ENCODE data around the gene SPOP. TPM values are rescaled to one million over a fixed set of nuclear protein-coding genes. Genes with fewer than 3 reads are reported as not detected.

Gene SPOP
- total and polyA plus RNA-seq, 9 of the 15 experiments (the other 6 are each of a cell fraction or from before 2014, with no cell fraction given) = 34.2 to 65.9 (median 39.7) TPM

GRCh38 chr17:49574323-49574781 lies 103.5 kb downstream of the SPOP start:
- Histone ChIP-seq H3K27me3 (ENCODE audit: control insufficient read depth in 2 of 2, insufficient read depth in 2 of 2, low read length in 2 of 2) (peaks cover 12 to 31% of the 10 kb centered on the region in 2 experiments; a peak in 4 of 5 replicates), H3K4me3 (no peak overlapping the region), H4K20me1 (replicated peaks; ENCODE audit: control insufficient read depth, insufficient read depth, low read length) (peaks cover 16% of the 10 kb centered on the region; the same call in 1 of the 2 replicates), H3K4me1 (replicated peaks in 1 of 2; ENCODE audit: control insufficient read depth in 2 of 2, insufficient read depth in 2 of 2, low read length in 2 of 2) (peaks cover 8 to 59% of the 10 kb centered on the region in 2 experiments; a peak in 4 of 5 replicates), H3K9ac (ENCODE audit: insufficient read depth in 1 of 2, low read depth in 2 of 2, low read length in 2 of 2) (peak overlapping the region in 1 of 2 experiments; percentile 20; a peak in 1 of 4 replicates), H3K36me3 (ENCODE audit: control insufficient read depth, insufficient read depth, low read length) (no peaks in the 10 kb centered on the region), H2AFZ (ENCODE audit: low read depth, low read length) (no peak overlapping the region), H3K27ac (ENCODE audit: extremely low read depth, low read depth, low read length) (no peak overlapping the region), H3K4me2 (ENCODE audit: insufficient read depth, low read length) (no peak overlapping the region), H3K9me1 (ENCODE audit: control insufficient read depth, insufficient read depth, low read length) (no peaks in the 10 kb centered on the region), H3K79me2 (ENCODE audit: control insufficient read depth, insufficient read depth, low read length) (no peaks in the 10 kb centered on the region), H3K9me3 (replicated peaks; ENCODE audit: control insufficient read depth, insufficient read depth, low read depth, low read length) (no peaks in the 10 kb centered on the region)
- TF ChIP-seq BACH1 (tag; IDR thresholded peaks at IDR 0.05) (no peak), ZNF740 (CRISPR knock-in tag; IDR thresholded peaks at IDR 0.05) (0 out of 2 replicates have a peak, but pooled peaks have one; percentile 36), ZNF740 (tag; IDR thresholded peaks at IDR 0.05) (no peak), POU5F1 (IDR thresholded peaks at IDR 0.05; ENCODE audit: borderline replicate concordance, low read depth, low read length, partially characterized antibody) (no peak), RBM15 (IDR thresholded peaks at IDR 0.05; ENCODE audit: insufficient read depth, low read length) (no peak)
- POLR2A ChIA-PET = interaction anchor here (0.6 to 1.4 kb wide), 4 partner anchors 117 to 135 kb away, joined by 3 to 4 read pairs (median 3); no protein-coding TSS in a partner anchor
- intact Hi-C loops (cut with micrococcal nuclease) = no loop called here
- DNase-seq (ENCODE audit: extremely low read depth in 1 of 4, low spot score in 3 of 4) (no peak), FAIRE-seq (no peak), ATAC-seq (no peak)
- no TSS peak for BruUV-seq (replicated peaks)
- CTCF ChIA-PET (ENCODE audit: low intra/inter-chr PET ratio) = interaction anchor here (2.6 kb wide), 1 partner anchor 121 kb away, joined by 23 read pairs; no protein-coding TSS in a partner anchor
- 40% methylated on average over 11 of the region's 13 CpGs for WGBS (ENCODE audit: insufficient coverage, low coverage, missing lambda C conversion rate)
- in situ Hi-C loops (cut with MboI) = loop anchor here (5.0 kb wide), 3 partner anchors 123 to 423 kb away; partner anchors contain the start of genes DLX3 and TAC4
